IMR-90 (cell line): ENCODE measurements around the gene TXNDC11. TPM values are rescaled to one million over a fixed set of nuclear protein-coding genes. Genes with fewer than 3 reads are reported as not detected.

Experiments used
- ATAC-seq: fragments of 200-7000 bp; cut with Tn5 transposase; 2 replicates; pipeline ENCODE4 v1.9.1; 2020; ENCODE audit warnings: low read depth, mild to moderate bottlenecking, moderate library complexity
- BruUV-seq: library from RNA; stranded (reverse); fragments of 400-500 nt; replicated peaks from 2 replicates; lab custom pipeline; 2021; lab: Mats Ljungman, UMichigan
- CTCF ChIA-PET: fragments of 300-600 bp; formaldehyde crosslinking; extraction: SDS; loops from one replicate; lab custom pipeline; 2021; ENCODE audit warnings: antibody characterized with exemption; lab: Yijun Ruan, JAX
- POLR2A ChIA-PET: fragments of 300-600 bp; sonication (Branson Sonifier 250); formaldehyde crosslinking; loops from one replicate; lab custom pipeline; 2022; ENCODE audit warnings: antibody characterized with exemption; ENCODE audit not compliant: unreplicated experiment; lab: Charles Lee
- DNase-seq: peaks from one replicate; pipeline ENCODE4 v3.0.0; 2013
- H2AFZ ChIP-seq: replicated peaks from 2 replicates; pipeline ENCODE3; 2013; ENCODE audit warnings: low read length, mild to moderate bottlenecking; ENCODE audit not compliant: poor library complexity
- H2AK5ac ChIP-seq: 2 replicates; pipeline ENCODE4 v1.6.1; 2013; ENCODE audit warnings: low read depth, low read length, inconsistent platforms
- H2AK9ac ChIP-seq: replicated peaks from 2 replicates; pipeline ENCODE3; 2013; ENCODE audit warnings: mild to moderate bottlenecking, low read depth, low read length, moderate library complexity; ENCODE audit not compliant: poor library complexity
- H2BK120ac ChIP-seq: 2 replicates; pipeline ENCODE4 v1.6.1; 2013; ENCODE audit warnings: low read depth, low read length, inconsistent platforms
- H2BK15ac ChIP-seq: 3 replicates; pipeline ENCODE4 v1.6.1; 2013; ENCODE audit warnings: low read depth, low read length, inconsistent platforms
- H2BK20ac ChIP-seq: 2 replicates; pipeline ENCODE4 v1.6.1; 2013; ENCODE audit warnings: low read depth, mild to moderate bottlenecking, inconsistent platforms, low read length, moderate library complexity
- H2BK5ac ChIP-seq: 2 replicates; pipeline ENCODE4 v1.6.1; 2013; ENCODE audit warnings: mild to moderate bottlenecking, low read depth, low read length, inconsistent platforms; ENCODE audit not compliant: poor library complexity, severe bottlenecking
- H3K14ac ChIP-seq: replicated peaks from 2 replicates; pipeline ENCODE4 v1.6.1; 2013; ENCODE audit warnings: low read depth, low read length, inconsistent platforms
- H3K18ac ChIP-seq: 2 replicates; pipeline ENCODE4 v1.6.1; 2013; ENCODE audit warnings: low read depth, low read length, control low read depth
- H3K23ac ChIP-seq: 2 replicates; pipeline ENCODE4 v1.6.1; 2013; ENCODE audit warnings: low read depth, low read length, inconsistent platforms
- H3K27ac ChIP-seq: 2 replicates; pipeline ENCODE4 v1.5.1; 2013; ENCODE audit warnings: mild to moderate bottlenecking, control low read depth, low read length; ENCODE audit not compliant: insufficient read depth
- H3K27me3 ChIP-seq: 2 replicates; pipeline ENCODE4 v1.6.1; 2013; ENCODE audit warnings: low read length; ENCODE audit not compliant: control insufficient read depth, insufficient read depth
- H3K36me3 ChIP-seq: 2 replicates; pipeline ENCODE4 v1.6.1; 2013; ENCODE audit warnings: low read length, mixed read lengths; ENCODE audit not compliant: control insufficient read depth, insufficient read depth
- H3K4ac ChIP-seq: 2 replicates; pipeline ENCODE4 v1.6.1; 2013; ENCODE audit warnings: low read depth, low read length, inconsistent platforms
- H3K4me1 ChIP-seq: 2 replicates; pipeline ENCODE4 v1.6.1; 2013; ENCODE audit warnings: low read length, mixed read lengths; ENCODE audit not compliant: control insufficient read depth, insufficient read depth
- H3K4me2 ChIP-seq: 2 replicates; pipeline ENCODE4 v1.6.1; 2013; ENCODE audit warnings: low read depth, mild to moderate bottlenecking, control low read depth, low read length, moderate library complexity
- H3K4me3 ChIP-seq: 2 replicates; pipeline ENCODE4 v1.5.1; 2013; ENCODE audit warnings: low read depth, mild to moderate bottlenecking, control low read depth, low read length, moderate library complexity; ENCODE audit not compliant: insufficient read depth
- H3K56ac ChIP-seq: 2 replicates; pipeline ENCODE4 v1.6.1; 2013; ENCODE audit warnings: low read length, inconsistent platforms; ENCODE audit not compliant: insufficient read depth; ENCODE audit errors: extremely low read depth
- H3K79me1 ChIP-seq, 2 experiments: 2 replicates each; pipeline ENCODE4 v1.6.1; 2013; ENCODE audit warnings: low read length in 2 of 2, inconsistent platforms in 1 of 2, low read depth in 1 of 2
- H3K9ac ChIP-seq: 2 replicates; pipeline ENCODE4 v1.6.1; 2013; ENCODE audit warnings: low read depth, low read length, control low read depth
- H3K9me1 ChIP-seq: 2 replicates; pipeline ENCODE4 v1.6.1; 2013; ENCODE audit warnings: low read length, inconsistent platforms; ENCODE audit not compliant: insufficient read depth
- H3K9me3 ChIP-seq: 2 replicates; pipeline ENCODE4 v1.6.1; 2013; ENCODE audit warnings: low read length; ENCODE audit not compliant: control insufficient read depth, insufficient read depth
- H4K20me1 ChIP-seq: 2 replicates; pipeline ENCODE4 v1.6.1; 2013; ENCODE audit warnings: low read length, inconsistent platforms; ENCODE audit not compliant: insufficient read depth
- H4K5ac ChIP-seq: 2 replicates; pipeline ENCODE4 v1.6.1; 2013; ENCODE audit warnings: mild to moderate bottlenecking, low read depth, low read length, control low read depth
- H4K8ac ChIP-seq, 2 experiments: 2 replicates each; pipeline ENCODE4 v1.6.1; 2013; ENCODE audit warnings: low read depth in 2 of 2, low read length in 2 of 2, control low read depth in 1 of 2, inconsistent platforms in 1 of 2
- H4K91ac ChIP-seq: 2 replicates; pipeline ENCODE4 v1.6.1; 2013; ENCODE audit warnings: low read depth, low read length, inconsistent platforms; ENCODE audit not compliant: insufficient read depth
- BHLHE40 ChIP-seq: fragments of 150-350 bp; IDR thresholded peaks from 2 replicates; pipeline ENCODE4 v1.6.1; 2016; ENCODE audit warnings: mild to moderate bottlenecking, low read depth, low read length
- MXI1 ChIP-seq: IDR thresholded peaks from 2 replicates; pipeline ENCODE4 v1.6.1; 2012; ENCODE audit warnings: low read depth, mild to moderate bottlenecking, low read length, moderate library complexity, borderline replicate concordance
- NFE2L2 ChIP-seq: fragments of 150-350 bp; IDR thresholded peaks from 2 replicates; pipeline ENCODE4 v1.6.1; 2016; ENCODE audit warnings: low read depth, mild to moderate bottlenecking, low read length
- POLR2A ChIP-seq: IDR thresholded peaks from 2 replicates; pipeline ENCODE4 v1.6.1; 2012; ENCODE audit warnings: mild to moderate bottlenecking, low read depth, low read length
- RFX5 ChIP-seq: IDR thresholded peaks from 2 replicates; pipeline ENCODE4 v1.8.0; 2012; ENCODE audit warnings: low read depth, mild to moderate bottlenecking, low read length, moderate library complexity
- WGBS, 2 experiments: methylation state at CpG; one replicate each; pipeline versions ENCODE4 v1.1.5 to v1.1.7; 2013; ENCODE audit warnings: missing lambda C conversion rate in 2 of 2; ENCODE audit not compliant: insufficient read length in 1 of 2; ENCODE audit errors: extremely low coverage in 2 of 2; 5-methylcytosine and 5-hydroxymethylcytosine counted together
- dilution Hi-C: fragments of 300-500 bp; cut with HindIII; formaldehyde crosslinking; loops from one replicate; pipeline ENCODE4 v1.14.3; 2018; ENCODE audit warnings: low sequenced_read_pairs; ENCODE audit not compliant: unreplicated experiment
- in situ Hi-C: fragments of 300-500 bp; cut with MboI; formaldehyde crosslinking; loops from 3 replicates; pipeline ENCODE4 v1.14.3; 2019; ENCODE audit warnings: low sequenced_read_pairs, inconsistent platforms, mixed read lengths
- intact Hi-C: fragments of 100-400 bp; cut with micrococcal nuclease; formaldehyde crosslinking; loops from 2 replicates; pipeline ENCODE4 v1.10.0; 2022
- polyA plus RNA-seq, 3 experiments: library from polyadenylated mRNA; depleted of rRNA; stranded (reverse); fragments of >200 nt; gene quantifications; 2 replicates each; pipeline ENCODE4 v1.2.3, GENCODE V29; 2012; ENCODE audit warnings: low replicate concordance in 1 of 3
- total RNA-seq: library from RNA; depleted of rRNA; stranded (reverse); fragments of >200 nt; gene quantifications from 2 replicates; pipeline ENCODE4 v1.2.3, GENCODE V29; 2012

The TXNDC11 gene
- total and polyA plus RNA-seq, 2 of the 4 experiments (the other 2 are of a cell fraction), result 25.3 to 42.9 TPM

DNA sequence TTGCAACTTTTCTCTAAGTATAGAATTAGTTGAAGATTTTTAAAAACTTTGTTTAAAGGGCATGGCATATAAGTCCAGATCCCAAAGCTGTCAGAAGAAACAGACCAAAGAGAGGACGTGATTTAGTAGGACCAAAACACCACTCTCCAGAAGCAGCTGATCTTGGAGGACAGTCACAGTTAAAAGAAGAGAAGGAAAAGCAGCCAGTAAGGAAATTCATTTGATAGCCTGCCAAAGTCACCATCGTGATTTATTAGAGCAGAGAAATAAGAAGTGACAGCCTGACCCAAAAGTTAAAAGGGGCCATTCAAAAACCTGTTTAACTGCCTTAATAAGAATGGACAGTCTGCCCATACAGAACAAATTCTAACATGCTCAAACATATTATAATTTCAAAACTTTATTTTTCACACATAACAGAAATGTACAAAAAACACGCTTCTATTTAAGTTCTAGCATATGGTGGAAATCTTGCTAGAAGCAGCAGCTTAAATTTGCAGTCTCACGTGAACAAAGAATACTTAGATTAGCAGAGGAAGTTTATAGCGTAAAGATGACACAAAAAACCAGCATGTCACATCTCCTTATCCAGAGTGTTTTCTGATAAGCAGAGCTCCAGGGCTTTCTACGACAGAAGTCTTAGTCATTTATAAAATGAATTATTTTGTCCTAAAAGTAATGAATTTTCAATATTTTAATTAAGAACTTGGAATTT, 37.2 kb downstream of the TXNDC11 start:
- Histone ChIP-seq H3K27ac (no peak overlapping the region), H2BK15ac (no peak overlapping the region), H3K23ac (no peak overlapping the region), H2BK120ac (no peak overlapping the region), H3K14ac (no peak overlapping the region), H3K36me3 (peaks cover 6% of the 10 kb centered on the region), H3K18ac (no peak overlapping the region), H3K4me3 (no peak overlapping the region), H3K4ac (no peak overlapping the region), H4K5ac (no peak overlapping the region), H3K56ac (no peak overlapping the region), H3K9ac (no peak overlapping the region), H4K91ac (no peak overlapping the region), H2BK20ac (no peak overlapping the region), H4K8ac (0 out of 4 replicates have a peak overlapping the region, but pooled peaks of 1 of the 2 experiments have one; percentile 32), H3K27me3 (no peaks in the 10 kb centered on the region), H2BK5ac (no peak overlapping the region), H3K79me1 (peaks cover 23 to 42% of the 10 kb centered on the region in 2 experiments), H4K20me1 (peaks cover 16% of the 10 kb centered on the region), H2AFZ (no peak overlapping the region), H3K4me2 (no peak overlapping the region), H2AK5ac (no peak overlapping the region), H2AK9ac (no peak overlapping the region), H3K4me1 (peaks cover 7% of the 10 kb centered on the region), H3K9me3 (no peaks in the 10 kb centered on the region), H3K9me1 (peaks cover 16% of the 10 kb centered on the region)
- no peak for TF ChIP-seq RFX5
- no peak for TF ChIP-seq MXI1
- no peak for TF ChIP-seq POLR2A
- no peak for TF ChIP-seq BHLHE40
- TF ChIP-seq NFE2L2, result no peak
- no peak for DNase-seq
- BruUV-seq, result no TSS peak
- CTCF ChIA-PET, result no interaction called here
- intact Hi-C loops, result no loop called here
- no peak for ATAC-seq
- in situ Hi-C loops, result no loop called here
- WGBS, 2 experiments, result 100% methylated on average over 1 of the region's 6 CpGs; no CpG with 5 or more reads in 1 of the 2 experiments
- POLR2A ChIA-PET, result no interaction called here
- dilution Hi-C loops, result no loop called here
